Type B pancreatic cell (in vitro differentiated cells): ENCODE results near the gene RCN2. TPM values are rescaled to one million over a fixed set of nuclear protein-coding genes. Genes with fewer than 3 reads are reported as not detected.

Experiments
- DNase-seq: peaks from one replicate; pipeline ENCODE4 v3.0.0; 2021; ENCODE audit warnings: mixed read lengths; ENCODE audit not compliant: unreplicated experiment; ENCODE audit errors: extremely low spot score
- H3K27ac Mint-ChIP-seq: 2 replicates; pipeline ENCODE4 v1.8.0; 2021; ENCODE audit warnings: mild to moderate bottlenecking, mixed read lengths
- H3K27me3 Mint-ChIP-seq: 2 replicates; pipeline ENCODE4 v1.8.0; 2021; ENCODE audit warnings: mixed read lengths
- H3K36me3 Mint-ChIP-seq: 2 replicates; pipeline ENCODE4 v1.8.0; 2021; ENCODE audit warnings: mixed read lengths
- H3K4me1 Mint-ChIP-seq: one replicate; pipeline ENCODE4 v1.8.0; 2021; ENCODE audit warnings: mixed read lengths; ENCODE audit not compliant: unreplicated experiment
- H3K4me3 Mint-ChIP-seq: 2 replicates; pipeline ENCODE4 v1.8.0; 2021; ENCODE audit warnings: mild to moderate bottlenecking, mixed read lengths
- H3K9me3 Mint-ChIP-seq: 2 replicates; pipeline ENCODE4 v1.8.0; 2021; ENCODE audit warnings: mixed read lengths
- CTCF ChIP-seq: fragments of 200-600 bp; sonication (generic); conservative IDR thresholded peaks from 2 replicates; pipeline ENCODE4 v1.5.0; 2021; ENCODE audit warnings: antibody characterized with exemption, mild to moderate bottlenecking
- total RNA-seq: library from RNA; stranded (reverse); gene quantifications from 2 replicates; pipeline ENCODE4 v1.2.1, GENCODE V29; 2021; ENCODE audit warnings: low replicate concordance

Gene RCN2
- total RNA-seq, 1 donor from 2014 or later: 109 TPM

GRCh38 chr15:76999996-77000395, 68.4 kb downstream of the RCN2 start:
- Mint-ChIP-seq H3K27ac (no peak overlapping the region), H3K4me1 (no peaks in the 10 kb centered on the region), H3K27me3 (peaks cover 7% of the 10 kb centered on the region), H3K4me3 (no peak overlapping the region), H3K9me3 (no peaks in the 10 kb centered on the region), H3K36me3 (no peaks in the 10 kb centered on the region)
- no peak for DNase-seq
- no peak for TF ChIP-seq CTCF

GRCh38 chr15:77001351-77001750, 69.8 kb downstream of the RCN2 start:
- H3K4me3 Mint-ChIP-seq: no peak overlapping the region
- no peak for DNase-seq
- TF ChIP-seq CTCF: no peak
- no peaks in the 10 kb centered on the region for H3K36me3 Mint-ChIP-seq
- peaks cover 7% of the 10 kb centered on the region for H3K27me3 Mint-ChIP-seq
- no peaks in the 10 kb centered on the region for H3K4me1 Mint-ChIP-seq
- no peak overlapping the region for H3K27ac Mint-ChIP-seq
- no peaks in the 10 kb centered on the region for H3K9me3 Mint-ChIP-seq

- no peak for TF ChIP-seq CTCF
These were observed 70.4 kb downstream of the RCN2 start for GRCh38 chr15:77001966-77002365.

DNA sequence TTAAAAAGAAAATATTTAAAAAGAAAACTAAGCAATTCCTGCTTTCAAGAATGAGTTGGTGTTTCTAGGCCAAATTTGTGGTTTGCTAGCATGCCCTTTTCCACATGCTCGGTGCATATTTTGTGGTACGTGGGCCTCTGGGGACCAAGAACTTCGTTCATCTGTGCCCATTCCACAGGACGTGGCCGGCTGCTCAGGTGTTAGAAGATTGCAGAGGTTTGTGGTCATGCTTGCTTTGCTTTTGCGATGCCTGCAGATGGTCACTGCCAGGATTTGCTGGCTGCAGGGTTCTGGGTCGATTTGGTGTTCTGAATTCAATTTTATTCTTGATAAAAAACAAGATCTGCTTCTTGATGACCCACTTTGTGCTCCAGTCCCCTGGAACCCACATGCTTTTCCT, 70.9 kb downstream of the RCN2 start:
- Mint-ChIP-seq H3K27me3 (peaks cover 7% of the 10 kb centered on the region), H3K9me3 (no peaks in the 10 kb centered on the region), H3K36me3 (no peaks in the 10 kb centered on the region), H3K4me3 (no peak overlapping the region), H3K4me1 (no peaks in the 10 kb centered on the region), H3K27ac (no peak overlapping the region)
- no peak for TF ChIP-seq CTCF
- no peak for DNase-seq

More at GRCh38 chr15:77001966-77002365, 70.4 kb downstream of the RCN2 start:
- H3K4me1 Mint-ChIP-seq: no peaks in the 10 kb centered on the region
- H3K9me3 Mint-ChIP-seq: no peaks in the 10 kb centered on the region
- no peaks in the 10 kb centered on the region for H3K36me3 Mint-ChIP-seq
- DNase-seq: no peak
- no peak overlapping the region for H3K4me3 Mint-ChIP-seq
- peaks cover 7% of the 10 kb centered on the region for H3K27me3 Mint-ChIP-seq
- H3K27ac Mint-ChIP-seq: no peak overlapping the region

DNA sequence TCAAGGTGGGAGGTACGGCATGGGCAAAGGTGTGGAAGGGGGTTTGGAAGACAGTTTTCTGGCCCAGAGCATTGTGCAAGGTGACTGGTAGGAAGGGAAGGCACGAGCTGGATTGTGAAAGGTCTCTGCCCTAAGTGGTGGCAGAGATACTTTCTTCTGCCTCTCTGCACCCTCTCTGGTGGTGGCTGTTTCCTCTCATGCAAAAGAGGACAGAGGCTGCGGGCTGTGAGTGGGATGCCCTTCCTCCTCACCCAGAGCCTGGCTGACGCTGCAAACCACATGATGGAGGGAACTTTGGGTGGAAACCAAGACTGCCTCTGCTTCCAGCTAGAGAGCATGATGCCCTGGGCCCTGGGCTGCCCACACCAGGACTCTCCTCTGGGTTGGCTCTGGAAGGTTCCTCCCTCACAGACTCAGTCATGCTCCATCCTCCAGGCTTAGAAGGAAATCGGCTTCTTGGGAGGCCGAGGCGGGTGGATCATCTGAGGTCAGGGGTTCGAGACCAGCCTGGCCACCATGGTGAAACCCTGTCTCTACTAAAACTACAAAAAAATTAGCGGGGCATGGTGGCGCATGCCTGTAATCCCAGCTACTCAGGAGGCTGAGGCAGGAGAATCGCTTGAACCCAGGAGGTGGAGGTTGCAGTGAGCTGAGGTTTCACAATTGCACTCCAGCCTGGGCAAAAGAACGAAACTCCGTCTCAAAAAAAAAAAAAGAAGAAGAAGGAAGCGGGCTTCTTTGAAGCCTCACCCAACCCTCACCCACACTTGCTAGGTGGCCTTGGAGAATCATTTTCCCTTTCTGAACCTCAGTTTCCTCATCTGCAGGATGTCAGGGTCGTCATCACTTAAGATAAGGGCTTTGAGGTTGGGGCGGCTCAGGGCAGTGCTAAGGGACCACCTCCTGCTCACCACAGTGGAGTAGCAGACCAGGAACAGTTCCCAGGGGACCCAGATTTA, 71.7 kb downstream of the RCN2 start:
- no peaks in the 10 kb centered on the region for H3K9me3 Mint-ChIP-seq
- H3K4me1 Mint-ChIP-seq: no peaks in the 10 kb centered on the region
- no peak for TF ChIP-seq CTCF
- H3K27me3 Mint-ChIP-seq: peaks cover 7% of the 10 kb centered on the region
- no peak for DNase-seq
- H3K27ac Mint-ChIP-seq: no peak overlapping the region
- no peaks in the 10 kb centered on the region for H3K36me3 Mint-ChIP-seq
- no peak overlapping the region for H3K4me3 Mint-ChIP-seq

Other genes starting within 250 kb of the RCN2 start
- gene SCAPER, start 26.4 kb upstream of the RCN2 start, total RNA-seq: 23.4 and 26.6 TPM in 2 replicates
- 0.77 TPM in 1 of 2 replicates, not detected in the other for gene PSTPIP1, start 63.4 kb downstream of the RCN2 start, total RNA-seq
- gene TSPAN3, start 139.4 kb downstream of the RCN2 start, total RNA-seq: 288 and 377 TPM in 2 replicates